Karpas-422 (cell line): ENCODE measurements around the gene NIPAL4. TPM values are rescaled to one million over a fixed set of nuclear protein-coding genes. Genes with fewer than 3 reads are reported as not detected.
"Not testable (repeated sequence)": the region's sequence is repeated elsewhere in the genome, so short reads cannot be mapped to it uniquely, and the experiment has no call there.

Experiments used
- DNase-seq: peaks from one replicate; pipeline ENCODE4 v3.0.0-alpha.2; 2015
- H2AFZ ChIP-seq: fragments of 200-600 bp; sonication (generic); 2 replicates; pipeline ENCODE4 v1.6.1; 2014; ENCODE audit warnings: antibody characterized with exemption, low read length, mixed read lengths
- H3K27ac ChIP-seq: fragments of 200-600 bp; sonication (generic); 2 replicates; pipeline ENCODE4 v1.5.1; 2014; ENCODE audit warnings: mild to moderate bottlenecking, low read length, moderate library complexity
- H3K27me3 ChIP-seq: fragments of 200-600 bp; sonication (generic); 2 replicates; pipeline ENCODE4 v1.6.1; 2014; ENCODE audit warnings: low read length, mixed read lengths
- H3K36me3 ChIP-seq: fragments of 200-600 bp; sonication (generic); 2 replicates; pipeline ENCODE4 v1.6.1; 2014; ENCODE audit warnings: low read length, mixed read lengths; ENCODE audit not compliant: insufficient read depth
- H3K4me1 ChIP-seq: fragments of 200-600 bp; sonication (generic); 2 replicates; pipeline ENCODE4 v1.6.1; 2014; ENCODE audit warnings: mild to moderate bottlenecking, low read length, mixed read lengths
- H3K4me2 ChIP-seq: fragments of 200-600 bp; sonication (generic); 2 replicates; pipeline ENCODE4 v1.6.1; 2014; ENCODE audit warnings: low read length, low read depth, mild to moderate bottlenecking; ENCODE audit not compliant: poor library complexity, severe bottlenecking
- H3K4me3 ChIP-seq: fragments of 200-600 bp; sonication (generic); 2 replicates; pipeline ENCODE4 v1.5.1; 2014; ENCODE audit warnings: mild to moderate bottlenecking, antibody characterized with exemption, low read length, mixed read lengths
- H3K79me2 ChIP-seq: fragments of 200-600 bp; sonication (generic); 2 replicates; pipeline ENCODE4 v1.6.1; 2014; ENCODE audit warnings: mild to moderate bottlenecking, low read length, mixed read lengths
- H3K9ac ChIP-seq: fragments of 200-600 bp; sonication (generic); 2 replicates; pipeline ENCODE4 v1.6.0; 2014; ENCODE audit warnings: low read length
- H3K9me2 ChIP-seq: fragments of 200-600 bp; sonication (generic), shearing (Covaris generic); replicated peaks from 2 replicates; pipeline ENCODE4 v1.6.0; 2014; ENCODE audit warnings: mild to moderate bottlenecking, low read length, moderate library complexity; ENCODE audit not compliant: insufficient read depth
- H3K9me3 ChIP-seq: fragments of 300-700, 200-600 bp; sonication (generic); 2 replicates; pipeline ENCODE4 v1.6.1; 2014; ENCODE audit warnings: low read length, mixed read lengths
- H4K20me1 ChIP-seq: fragments of 200-600 bp; sonication (generic); 2 replicates; pipeline ENCODE4 v1.6.1; 2014; ENCODE audit warnings: mild to moderate bottlenecking, antibody characterized with exemption, low read length, low read depth; ENCODE audit not compliant: insufficient read depth
- total RNA-seq: library from RNA; depleted of rRNA; stranded (reverse); fragments of >200 nt; shearing (Covaris generic); gene quantifications from 2 replicates; pipeline ENCODE4 v1.2.3, GENCODE V29; 2014; ENCODE audit warnings: low replicate concordance; rRNA removed

Gene NIPAL4
- total RNA-seq = not detected in 2 replicates

GRCh38 chr5:157459715-157460599, at the start of gene NIPAL4:
NIPAL4 (plus strand) TSS chr5:157460213; CDS start chr5:157460321, 108 bp downstream.
- no peak within 1 kb of the TSS for H3K27ac ChIP-seq
- H3K79me2 ChIP-seq = no peaks in the 10 kb centered on the region
- no peaks in the 10 kb centered on the region for H3K27me3 ChIP-seq
- peaks cover 14% of the 10 kb centered on the region for H3K4me1 ChIP-seq
- no peaks in the 10 kb centered on the region for H3K9me2 ChIP-seq
- no peaks in the 10 kb centered on the region for H3K36me3 ChIP-seq
- peak within 1 kb of the TSS; percentile 61; the same call in 1 of the 2 replicates for H3K4me3 ChIP-seq
- no peak for DNase-seq
- no peaks in the 10 kb centered on the region for H4K20me1 ChIP-seq
- H2AFZ ChIP-seq = peak within 1 kb of the TSS; percentile 61; the same call in 1 of the 2 replicates
- no peaks in the 10 kb centered on the region for H3K9me3 ChIP-seq
- H3K9ac ChIP-seq = peak within 1 kb of the TSS; percentile 43
- H3K4me2 ChIP-seq = peak within 1 kb of the TSS; percentile 75

GRCh38 chr5:157415838-157416237, 44.2 kb upstream of the NIPAL4 start:
- H3K36me3 ChIP-seq = no peaks in the 10 kb centered on the region
- no peak overlapping the region for H3K4me2 ChIP-seq
- no peaks in the 10 kb centered on the region for H3K9me2 ChIP-seq
- no peak for DNase-seq
- H3K4me1 ChIP-seq = no peaks in the 10 kb centered on the region
- no peak overlapping the region for H3K4me3 ChIP-seq
- no peaks in the 10 kb centered on the region for H3K27me3 ChIP-seq
- no peak overlapping the region for H2AFZ ChIP-seq
- no peaks in the 10 kb centered on the region for H3K9me3 ChIP-seq
- H3K79me2 ChIP-seq = no peaks in the 10 kb centered on the region
- H3K27ac ChIP-seq = no peak overlapping the region
- no peaks in the 10 kb centered on the region for H4K20me1 ChIP-seq
- no peak overlapping the region for H3K9ac ChIP-seq

DNA sequence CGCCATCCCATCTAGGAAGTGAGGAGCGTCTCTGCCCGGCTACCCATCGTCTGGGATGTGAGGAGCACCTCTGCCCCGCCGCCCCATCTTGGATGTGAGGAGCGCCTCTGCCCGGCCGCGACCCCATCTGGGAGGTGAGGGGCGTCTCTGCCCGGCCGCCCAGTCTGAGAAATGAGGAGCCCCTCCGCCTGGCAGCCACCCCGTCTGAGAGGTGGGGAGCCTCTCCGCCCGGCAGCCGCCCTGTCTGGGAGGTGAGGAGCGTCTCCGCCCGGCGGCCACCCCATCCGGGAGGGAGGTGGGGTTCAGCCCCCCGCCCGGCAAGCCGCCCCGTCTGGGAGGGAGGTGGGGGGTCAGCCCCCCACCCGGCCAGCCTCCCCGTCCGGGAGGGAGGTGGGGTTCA, 40.5 kb upstream of the NIPAL4 start:
- H3K27ac ChIP-seq, H3K79me2 ChIP-seq, H4K20me1 ChIP-seq, H3K9ac ChIP-seq, H3K9me2 ChIP-seq, H2AFZ ChIP-seq, DNase-seq, H3K4me1 ChIP-seq, H3K27me3 ChIP-seq, H3K9me3 ChIP-seq, H3K36me3 ChIP-seq, H3K4me2 ChIP-seq, H3K4me3 ChIP-seq: not testable (repeated sequence)

GRCh38 chr5:157429920-157430319, 30.1 kb upstream of the NIPAL4 start:
- H3K4me2 ChIP-seq, H3K9me2 ChIP-seq, H3K9me3 ChIP-seq, H3K27me3 ChIP-seq, H3K36me3 ChIP-seq, H3K79me2 ChIP-seq, H4K20me1 ChIP-seq, H3K9ac ChIP-seq, H2AFZ ChIP-seq, H3K4me3 ChIP-seq, H3K4me1 ChIP-seq, H3K27ac ChIP-seq, DNase-seq: not testable (repeated sequence)

GRCh38 chr5:157431544-157432200, 28.3 kb upstream of the NIPAL4 start:
- H3K27ac ChIP-seq = no peak overlapping the region
- H3K4me2 ChIP-seq = no peak overlapping the region
- H4K20me1 ChIP-seq = no peaks in the 10 kb centered on the region
- peak; percentile 80 for DNase-seq
- no peak overlapping the region; the same call in 1 of the 2 replicates for H2AFZ ChIP-seq
- no peaks in the 10 kb centered on the region for H3K36me3 ChIP-seq
- H3K9me2 ChIP-seq = no peaks in the 10 kb centered on the region
- H3K4me3 ChIP-seq = no peak overlapping the region
- no peaks in the 10 kb centered on the region for H3K79me2 ChIP-seq
- H3K9me3 ChIP-seq = no peaks in the 10 kb centered on the region
- H3K27me3 ChIP-seq = no peaks in the 10 kb centered on the region
- H3K9ac ChIP-seq = no peak overlapping the region
- no peaks in the 10 kb centered on the region for H3K4me1 ChIP-seq

GRCh38 chr5:157434096-157434495, 25.9 kb upstream of the NIPAL4 start:
- no peak for DNase-seq
- no peaks in the 10 kb centered on the region for H3K4me1 ChIP-seq
- no peaks in the 10 kb centered on the region for H3K36me3 ChIP-seq
- H3K4me2 ChIP-seq = no peak overlapping the region
- H3K9me2 ChIP-seq = no peaks in the 10 kb centered on the region
- H3K9ac ChIP-seq = no peak overlapping the region
- H3K27ac ChIP-seq = no peak overlapping the region
- no peak overlapping the region for H2AFZ ChIP-seq
- no peaks in the 10 kb centered on the region for H3K79me2 ChIP-seq
- no peak overlapping the region for H3K4me3 ChIP-seq
- no peaks in the 10 kb centered on the region for H3K9me3 ChIP-seq
- H3K27me3 ChIP-seq = no peaks in the 10 kb centered on the region
- no peaks in the 10 kb centered on the region for H4K20me1 ChIP-seq

DNA sequence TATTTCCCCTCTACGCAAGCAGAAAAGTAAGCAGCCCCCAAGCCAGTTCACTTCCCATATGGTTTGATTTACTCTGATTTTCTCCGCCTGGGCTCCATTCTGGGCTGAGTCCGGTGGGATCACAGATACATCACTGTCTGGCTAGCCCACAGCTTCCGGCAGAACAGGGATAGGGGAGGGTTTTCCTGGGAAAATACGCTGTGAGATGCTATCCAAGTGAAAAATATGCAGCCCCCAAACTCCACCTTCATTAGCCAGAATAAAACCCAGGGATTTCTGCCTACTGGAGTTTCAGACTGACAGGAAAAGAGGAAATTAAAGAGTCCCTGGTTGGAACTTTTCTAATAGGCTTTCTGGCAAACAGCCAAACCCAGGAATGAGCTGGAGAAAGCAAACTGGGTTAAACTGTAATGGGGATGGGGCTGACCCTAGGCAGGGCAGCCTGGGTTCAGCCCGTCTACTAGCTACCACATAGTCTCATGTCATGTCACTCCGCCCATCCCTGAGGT, 16.9 kb upstream of the NIPAL4 start:
- Histone ChIP-seq H3K4me3 (no peak overlapping the region), H3K9me3 (no peaks in the 10 kb centered on the region), H3K36me3 (no peaks in the 10 kb centered on the region), H3K27ac (no peak overlapping the region), H2AFZ (no peak overlapping the region), H3K4me2 (no peak overlapping the region), H3K9ac (no peak overlapping the region), H4K20me1 (no peaks in the 10 kb centered on the region), H3K4me1 (no peaks in the 10 kb centered on the region), H3K27me3 (no peaks in the 10 kb centered on the region), H3K79me2 (no peaks in the 10 kb centered on the region), H3K9me2 (no peaks in the 10 kb centered on the region)
- DNase-seq = no peak

DNA sequence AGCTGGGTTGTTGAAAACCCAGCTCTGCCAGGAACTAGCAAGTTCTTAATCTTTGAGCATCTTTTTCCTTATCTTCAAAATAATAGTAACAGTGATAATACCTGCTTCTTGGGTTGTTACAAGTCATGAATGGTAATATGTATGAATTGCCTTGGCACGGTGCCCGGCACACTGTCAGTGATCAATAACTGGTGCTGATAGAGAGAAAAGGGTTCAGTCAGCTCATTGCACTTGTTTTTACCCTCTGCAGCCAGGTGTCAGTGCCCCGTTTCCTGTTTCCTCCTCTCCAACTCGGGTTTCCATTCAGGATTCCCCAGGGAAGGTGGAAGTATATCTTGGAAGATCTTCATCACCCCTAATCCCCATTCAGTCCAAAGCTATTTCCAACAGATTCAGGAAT, 15.8 kb upstream of the NIPAL4 start:
- H3K4me2 ChIP-seq = no peak overlapping the region
- no peaks in the 10 kb centered on the region for H3K9me3 ChIP-seq
- no peaks in the 10 kb centered on the region for H4K20me1 ChIP-seq
- no peaks in the 10 kb centered on the region for H3K36me3 ChIP-seq
- H3K79me2 ChIP-seq = no peaks in the 10 kb centered on the region
- peaks cover 2% of the 10 kb centered on the region for H3K4me1 ChIP-seq
- no peaks in the 10 kb centered on the region for H3K9me2 ChIP-seq
- no peak overlapping the region for H3K27ac ChIP-seq
- no peak overlapping the region for H3K9ac ChIP-seq
- no peak overlapping the region for H2AFZ ChIP-seq
- H3K4me3 ChIP-seq = no peak overlapping the region
- DNase-seq = no peak
- no peaks in the 10 kb centered on the region for H3K27me3 ChIP-seq
